H54 (cell line): ENCODE results near the gene ZNF683.
"Not testable (repeated sequence)": the region's sequence is repeated elsewhere in the genome, so short reads cannot be mapped to it uniquely, and the experiment has no call there.

Experiments used
- DNase-seq: peaks from one replicate; pipeline ENCODE4 v3.0.0; 2011; ENCODE audit warnings: low spot score, mixed read lengths; ENCODE audit not compliant: insufficient read length
- FAIRE-seq: peaks from 3 replicates; lab custom pipeline; 2011; peaks lifted over from hg19 to GRCh38; lab: Jason Lieb, UNC
- POLR2A ChIP-seq: IDR thresholded peaks from 2 replicates; pipeline ENCODE4 v1.6.1; 2011; ENCODE audit warnings: low read depth, mild to moderate bottlenecking, low read length

Gene ZNF683

GRCh38 chr1:26401891-26402290 lies 29.3 kb upstream of the ZNF683 start:
- TF ChIP-seq POLR2A, result no peak
- DNase-seq (no peak), FAIRE-seq (no peak)

- DNase-seq, result no peak
- no peak for FAIRE-seq
- no peak for TF ChIP-seq POLR2A
These were observed 26.5 kb upstream of the ZNF683 start for GRCh38 chr1:26399034-26399433.

- FAIRE-seq (no peak), DNase-seq (no peak)
- no peak for TF ChIP-seq POLR2A
These were observed 23.2 kb upstream of the ZNF683 start for GRCh38 chr1:26395754-26396153.

GRCh38 chr1:26391450-26391849 lies 18.9 kb upstream of the ZNF683 start:
- TF ChIP-seq POLR2A, result no peak
- DNase-seq (peak; percentile 31), FAIRE-seq (peak; percentile 23)

GRCh38 chr1:26389604-26390247 lies 17.2 kb upstream of the ZNF683 start:
- no peak for TF ChIP-seq POLR2A
- DNase-seq, result no peak
- FAIRE-seq, result no peak

- DNase-seq (no peak), FAIRE-seq (no peak)
- no peak for TF ChIP-seq POLR2A
These were observed 16.4 kb upstream of the ZNF683 start for GRCh38 chr1:26388791-26389445.

- TF ChIP-seq POLR2A, result no peak
- DNase-seq, result no peak
These were observed 14.9 kb upstream of the ZNF683 start for GRCh38 chr1:26387447-26387846.

GRCh38 chr1:26385063-26385462 lies 12.5 kb upstream of the ZNF683 start:
- FAIRE-seq, DNase-seq: not testable (repeated sequence)

More at GRCh38 chr1:26387447-26387846, 14.9 kb upstream of the ZNF683 start:
- FAIRE-seq, result peak; percentile 80

GRCh38 chr1:26384076-26384475 lies 11.5 kb upstream of the ZNF683 start:
- no peak for TF ChIP-seq POLR2A
- FAIRE-seq, result no peak
- DNase-seq, result no peak

GRCh38 chr1:26378879-26379251 lies 6.3 kb upstream of the ZNF683 start:
- FAIRE-seq, result no peak
- no peak for TF ChIP-seq POLR2A

GRCh38 chr1:26378088-26378878 lies 5.7 kb upstream of the ZNF683 start:
- FAIRE-seq, result peak; percentile 20
- TF ChIP-seq POLR2A, result no peak
- peak; percentile 52 for DNase-seq

More at GRCh38 chr1:26378879-26379251, 6.3 kb upstream of the ZNF683 start:
- no peak for DNase-seq

- FAIRE-seq, result no peak
- TF ChIP-seq POLR2A, result no peak
These were observed 3.5 kb upstream of the ZNF683 start for GRCh38 chr1:26376050-26376449.

GRCh38 chr1:26375081-26375480 lies 2.5 kb upstream of the ZNF683 start:
- TF ChIP-seq POLR2A, result no peak
- DNase-seq, result no peak
- FAIRE-seq, result no peak

More at GRCh38 chr1:26376050-26376449, 3.5 kb upstream of the ZNF683 start:
- no peak for DNase-seq

- FAIRE-seq, result not testable (repeated sequence)
These were observed 1.8 kb upstream of the ZNF683 start for GRCh38 chr1:26374361-26374760.

More at GRCh38 chr1:26374361-26374760, 1.8 kb upstream of the ZNF683 start:
- not testable (repeated sequence) for DNase-seq
